ENCODE results near the gene HEXD.
"Not testable (repeated sequence)": the region's sequence is repeated elsewhere in the genome, so short reads cannot be mapped to it uniquely, and the experiment has no call there.

Gene HEXD

GRCh38 chr17:82378741-82379021, 39.5 kb upstream of the HEXD start:
- no peak for TF ChIP-seq CTCF (IDR thresholded peaks at IDR 0.05; ENCODE audit: control insufficient read depth, insufficient read depth, low read depth, low read length, missing control alignments)
- no peak overlapping the region for H3K4me3 ChIP-seq (ENCODE audit: control insufficient read depth, low read depth, low read length)
- DNase-seq (ENCODE audit: low read depth) = no peak

- no peak for DNase-seq (ENCODE audit: low read depth)
- TF ChIP-seq CTCF (IDR thresholded peaks at IDR 0.05; ENCODE audit: control insufficient read depth, insufficient read depth, low read depth, low read length, missing control alignments) = no peak
- H3K4me3 ChIP-seq (ENCODE audit: control insufficient read depth, low read depth, low read length) = peak overlapping the region; percentile 21
Observed at GRCh38 chr17:82380860-82381702, 37.1 kb upstream of the HEXD start.

GRCh38 chr17:82381703-82382009, 36.5 kb upstream of the HEXD start:
- not testable (repeated sequence) for DNase-seq (ENCODE audit: low read depth); H3K4me3 ChIP-seq (ENCODE audit: control insufficient read depth, low read depth, low read length)

- DNase-seq (ENCODE audit: low read depth); H3K4me3 ChIP-seq (ENCODE audit: control insufficient read depth, low read depth, low read length): not testable (repeated sequence)
Observed at GRCh38 chr17:82382220-82382932, 35.8 kb upstream of the HEXD start.

DNA sequence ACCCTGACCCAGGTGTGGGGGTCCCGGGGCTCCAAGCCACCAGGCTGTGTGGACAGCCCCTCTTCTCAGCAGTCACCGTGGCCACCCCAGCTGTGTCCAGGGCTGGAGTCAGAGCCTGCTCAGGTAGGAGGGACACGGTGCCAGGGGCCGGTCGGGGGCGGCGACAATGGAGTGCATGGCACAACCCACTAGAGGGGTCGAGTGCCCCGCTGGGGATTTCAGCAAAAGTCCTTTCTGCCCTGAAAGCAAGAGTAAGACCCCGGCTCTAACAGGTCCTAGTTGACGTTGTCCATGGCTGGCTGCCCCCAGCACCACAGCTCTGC, 35.3 kb upstream of the HEXD start:
- H3K4me3 ChIP-seq (ENCODE audit: control insufficient read depth, low read depth, low read length) = no peak overlapping the region
- TF ChIP-seq CTCF (IDR thresholded peaks at IDR 0.05; ENCODE audit: control insufficient read depth, insufficient read depth, low read depth, low read length, missing control alignments) = no peak
- DNase-seq (ENCODE audit: low read depth) = no peak

DNA sequence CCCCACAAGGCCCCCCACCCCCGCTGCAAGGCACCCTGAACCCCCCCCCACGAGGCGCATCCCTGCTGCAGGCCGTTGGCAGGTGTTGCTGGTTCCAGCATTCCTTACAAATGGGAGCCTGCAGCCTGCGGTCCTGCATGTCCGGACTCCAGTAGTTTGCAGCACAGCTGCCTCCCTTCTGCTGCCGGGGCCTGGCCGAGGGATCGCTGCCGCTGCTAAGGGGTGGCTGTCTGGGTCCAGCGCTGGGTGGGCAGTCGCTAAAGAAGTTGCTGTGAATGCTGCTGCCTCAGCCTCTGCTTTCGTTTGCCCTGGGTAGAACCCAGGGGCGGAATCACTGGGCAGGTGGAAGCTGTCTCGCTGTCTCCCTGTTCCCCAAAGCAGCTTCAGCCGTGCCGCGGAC, 34.7 kb upstream of the HEXD start:
- no peak for TF ChIP-seq CTCF (IDR thresholded peaks at IDR 0.05; ENCODE audit: control insufficient read depth, insufficient read depth, low read depth, low read length, missing control alignments)
- H3K4me3 ChIP-seq (ENCODE audit: control insufficient read depth, low read depth, low read length) = no peak overlapping the region
- no peak for DNase-seq (ENCODE audit: low read depth)

- DNase-seq (ENCODE audit: low read depth) = no peak
- no peak for TF ChIP-seq CTCF (IDR thresholded peaks at IDR 0.05; ENCODE audit: control insufficient read depth, insufficient read depth, low read depth, low read length, missing control alignments)
- H3K4me3 ChIP-seq (ENCODE audit: control insufficient read depth, low read depth, low read length) = no peak overlapping the region
Observed at GRCh38 chr17:82384051-82384729, 34.0 kb upstream of the HEXD start.

Data from AG09309 (cell line).